Neural crest cell (in vitro differentiated cells): ENCODE data around the gene TMEM147. TPM values are rescaled to one million over a fixed set of nuclear protein-coding genes. Genes with fewer than 3 reads are reported as not detected.

ENCODE experiments used
- DNase-seq: peaks from one replicate; pipeline ENCODE4 v3.0.0; 2021; ENCODE audit warnings: low read depth, mixed read lengths, low spot score
- H3K27ac Mint-ChIP-seq: one replicate; pipeline ENCODE4 v1.8.0; 2021; ENCODE audit warnings: mild to moderate bottlenecking, mixed read lengths; ENCODE audit not compliant: unreplicated experiment
- H3K27me3 Mint-ChIP-seq: 2 replicates; pipeline ENCODE4 v1.8.0; 2021; ENCODE audit warnings: low read depth, mild to moderate bottlenecking, mixed read lengths
- H3K36me3 Mint-ChIP-seq: 2 replicates; pipeline ENCODE4 v1.8.0; 2021; ENCODE audit warnings: low read depth, mild to moderate bottlenecking, mixed read lengths
- H3K4me1 Mint-ChIP-seq: 2 replicates; pipeline ENCODE4 v1.8.0; 2021; ENCODE audit warnings: mixed read lengths
- H3K4me3 Mint-ChIP-seq: one replicate; pipeline ENCODE4 v1.8.0; 2021; ENCODE audit warnings: mild to moderate bottlenecking, mixed read lengths
- H3K9me3 Mint-ChIP-seq: 2 replicates; pipeline ENCODE4 v1.8.0; 2021; ENCODE audit warnings: mixed read lengths
- CTCF ChIP-seq: fragments of 200-600 bp; sonication (generic); conservative IDR thresholded peaks from 2 replicates; pipeline ENCODE4 v1.5.0; 2021; ENCODE audit warnings: antibody characterized with exemption, mild to moderate bottlenecking
- total RNA-seq: library from RNA; stranded (reverse); gene quantifications from 2 replicates; pipeline ENCODE4 v1.2.1, GENCODE V29; 2021

TMEM147 gene
- total RNA-seq, 1 donor from 2014 or later = 105 TPM

- no peak within 1 kb of the TSS for H3K27ac Mint-ChIP-seq
Measured at GRCh38 chr19:35513628-35514281, 31.7 kb upstream of the TMEM147 start, which contains the start of gene DMKN. Gene DMKN (minus strand): TSS chr19:35513649. CDS start chr19:35513475, 174 bp downstream.

GRCh38 chr19:35514282-35514809 is 31.1 kb upstream of the TMEM147 start:
- Mint-ChIP-seq H3K4me3 (no peak overlapping the region), H3K9me3 (no peaks in the 10 kb centered on the region), H3K36me3 (no peaks in the 10 kb centered on the region), H3K4me1 (no peaks in the 10 kb centered on the region), H3K27me3 (peaks cover 51% of the 10 kb centered on the region), H3K27ac (no peak overlapping the region)
- no peak for DNase-seq
- no peak for TF ChIP-seq CTCF

More at GRCh38 chr19:35513628-35514281, 31.7 kb upstream of the TMEM147 start, which contains the start of gene DMKN:
- Mint-ChIP-seq H3K9me3 (no peaks in the 10 kb centered on the region), H3K27me3 (peaks cover 57% of the 10 kb centered on the region), H3K4me1 (no peaks in the 10 kb centered on the region), H3K36me3 (no peaks in the 10 kb centered on the region), H3K4me3 (no peak within 1 kb of the TSS)
- DNase-seq = no peak
- no peak for TF ChIP-seq CTCF

DNA sequence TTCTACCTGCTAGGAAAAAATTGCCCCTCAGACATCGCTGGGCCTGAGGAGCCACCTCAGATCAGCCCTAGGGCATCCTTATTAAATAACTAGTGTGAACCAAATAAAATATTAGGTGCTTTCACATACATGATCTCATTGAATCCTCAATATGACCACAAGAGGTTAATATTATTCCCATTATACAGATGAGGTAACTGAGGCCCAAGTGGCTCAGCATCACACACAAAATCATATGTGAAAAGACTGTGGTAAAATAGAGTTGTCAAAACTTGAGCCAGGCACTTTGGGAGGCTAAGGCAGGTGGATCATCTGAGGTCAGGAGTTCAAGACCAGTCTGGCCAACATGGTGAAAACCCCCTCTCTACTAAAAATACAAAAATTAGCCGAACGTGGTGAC is 29.1 kb upstream of the TMEM147 start:
- H3K4me1 Mint-ChIP-seq = peaks cover 10% of the 10 kb centered on the region
- no peak for TF ChIP-seq CTCF

DNA sequence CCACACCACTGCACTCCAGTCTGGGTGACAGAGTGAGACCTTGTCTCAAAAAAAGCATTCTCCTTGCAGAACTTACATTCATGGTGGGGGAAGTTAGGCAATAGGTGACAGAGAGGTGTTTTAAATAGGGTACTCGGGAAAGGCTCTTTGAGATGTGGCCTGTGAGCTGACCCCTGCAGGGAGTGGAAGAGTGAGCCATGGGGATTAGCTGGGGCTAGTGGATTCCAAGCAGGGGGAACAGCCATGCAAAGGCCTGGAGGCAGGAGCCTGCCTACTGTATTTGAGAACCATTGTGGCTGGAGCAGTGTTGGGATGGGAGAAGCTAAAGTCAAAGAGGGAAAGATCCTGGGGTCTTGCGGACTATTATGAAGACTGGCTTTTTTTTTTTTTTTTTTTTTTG is 28.1 kb upstream of the TMEM147 start:
- Mint-ChIP-seq H3K36me3 (no peaks in the 10 kb centered on the region), H3K4me1 (peaks cover 13% of the 10 kb centered on the region), H3K27me3 (peaks cover 21% of the 10 kb centered on the region), H3K9me3 (no peaks in the 10 kb centered on the region), H3K4me3 (no peak overlapping the region), H3K27ac (no peak overlapping the region)
- no peak for DNase-seq
- no peak for TF ChIP-seq CTCF

More for the DNA sequence above, 29.1 kb upstream of the TMEM147 start:
- Mint-ChIP-seq H3K36me3 (no peaks in the 10 kb centered on the region), H3K4me3 (no peak overlapping the region), H3K27ac (no peak overlapping the region), H3K9me3 (no peaks in the 10 kb centered on the region), H3K27me3 (peaks cover 31% of the 10 kb centered on the region)
- DNase-seq = no peak

GRCh38 chr19:35518313-35518712 is 27.1 kb upstream of the TMEM147 start:
- Mint-ChIP-seq H3K9me3 (no peaks in the 10 kb centered on the region), H3K27ac (no peak overlapping the region), H3K4me1 (peaks cover 17% of the 10 kb centered on the region), H3K4me3 (no peak overlapping the region), H3K36me3 (no peaks in the 10 kb centered on the region), H3K27me3 (peaks cover 11% of the 10 kb centered on the region)
- TF ChIP-seq CTCF = no peak
- DNase-seq = no peak
